OCI-LY3 (cell line): ENCODE measurements around the gene SH3RF3.

Experiments used
- H2AFZ ChIP-seq: fragments of 200-600, 300-600 bp; shearing (Covaris generic); 2 replicates; pipeline ENCODE4 v1.6.0; 2014; ENCODE audit warnings: antibody characterized with exemption, low read depth, low read length
- H3K27ac ChIP-seq: fragments of 200-600, 300-600 bp; sonication (generic); 2 replicates; pipeline ENCODE4 v1.5.1; 2014; ENCODE audit warnings: mild to moderate bottlenecking, low read length, moderate library complexity, mixed read lengths
- H3K27me3 ChIP-seq: fragments of 200-600, 300-600 bp; sonication (generic); 2 replicates; pipeline ENCODE4 v1.6.1; 2014; ENCODE audit warnings: low read depth, low read length, mixed read lengths
- H3K36me3 ChIP-seq: fragments of 200-600, 300-600 bp; sonication (generic); replicated peaks from 2 replicates; pipeline ENCODE3; 2014; ENCODE audit warnings: low read depth, low read length, mixed read lengths
- H3K4me1 ChIP-seq: fragments of 300-600, 200-600 bp; sonication (generic); 2 replicates; pipeline ENCODE4 v1.6.1; 2014; ENCODE audit warnings: low read length, mixed read lengths
- H3K4me2 ChIP-seq: fragments of 200-600, 300-600 bp; sonication (generic); 2 replicates; pipeline ENCODE4 v1.6.1; 2014; ENCODE audit warnings: low read length, mixed read lengths
- H3K4me3 ChIP-seq: fragments of 300-600, 200-600 bp; sonication (generic); 2 replicates; pipeline ENCODE4 v1.5.1; 2014; ENCODE audit warnings: antibody characterized with exemption, mild to moderate bottlenecking, low read length, moderate library complexity
- H3K79me2 ChIP-seq: fragments of 300-600, 200-600 bp; shearing (Covaris generic); 2 replicates; pipeline ENCODE4 v1.6.1; 2014; ENCODE audit warnings: mild to moderate bottlenecking, low read length, mixed read lengths
- H3K9ac ChIP-seq: fragments of 300-600, 200-600 bp; shearing (Covaris generic); 2 replicates; pipeline ENCODE4 v1.6.0; 2014; ENCODE audit warnings: mild to moderate bottlenecking, low read length, moderate library complexity
- H3K9me3 ChIP-seq: fragments of 200-600, 300-600 bp; shearing (Covaris generic); 2 replicates; pipeline ENCODE4 v1.6.1; 2014; ENCODE audit warnings: low read length, mixed read lengths; ENCODE audit not compliant: insufficient read depth
- H4K20me1 ChIP-seq: fragments of 200-600, 300-600 bp; sonication (generic); 2 replicates; pipeline ENCODE4 v1.6.1; 2016; ENCODE audit warnings: low read length, mixed read lengths; ENCODE audit not compliant: insufficient read depth
- CTCF ChIP-seq: fragments of 200-600, 300-600 bp; sonication (generic); IDR thresholded peaks from 2 replicates; pipeline ENCODE4 v1.5.1; 2014; ENCODE audit warnings: antibody characterized with exemption, low read length, low read depth
- EZH2phosphoT487 ChIP-seq: fragments of 200-600 bp; shearing (Covaris generic); IDR thresholded peaks from 2 replicates; pipeline ENCODE4 v1.6.1; 2018; ENCODE audit warnings: antibody characterized with exemption, mixed run types, low read depth

The SH3RF3 gene

GRCh38 chr2:109547280-109547679, 418.3 kb downstream of the SH3RF3 start:
- H3K79me2 ChIP-seq: no peaks in the 10 kb centered on the region
- H4K20me1 ChIP-seq: no peaks in the 10 kb centered on the region
- TF ChIP-seq EZH2phosphoT487 (no peak), CTCF (no peak)
- H3K9me3 ChIP-seq: no peaks in the 10 kb centered on the region
- H3K9ac ChIP-seq: no peak overlapping the region
- no peak overlapping the region for H3K4me3 ChIP-seq
- no peaks in the 10 kb centered on the region for H3K36me3 ChIP-seq
- H3K4me2 ChIP-seq: no peak overlapping the region
- H2AFZ ChIP-seq: no peak overlapping the region
- H3K27ac ChIP-seq: no peak overlapping the region
- peaks cover 17% of the 10 kb centered on the region; the same call in 1 of the 2 replicates for H3K27me3 ChIP-seq
- no peaks in the 10 kb centered on the region for H3K4me1 ChIP-seq

- no peaks in the 10 kb centered on the region for H3K4me1 ChIP-seq
- no peak overlapping the region for H3K27ac ChIP-seq
- no peaks in the 10 kb centered on the region for H4K20me1 ChIP-seq
- no peak for TF ChIP-seq EZH2phosphoT487
- TF ChIP-seq CTCF: no peak
- H2AFZ ChIP-seq: no peak overlapping the region
- H3K4me2 ChIP-seq: no peak overlapping the region
- H3K9me3 ChIP-seq: no peaks in the 10 kb centered on the region
- H3K27me3 ChIP-seq: peaks cover 14% of the 10 kb centered on the region; the same call in 1 of the 2 replicates
- no peaks in the 10 kb centered on the region for H3K36me3 ChIP-seq
- no peak overlapping the region for H3K9ac ChIP-seq
- no peaks in the 10 kb centered on the region for H3K79me2 ChIP-seq
- no peak overlapping the region for H3K4me3 ChIP-seq
Measured at GRCh38 chr2:109549016-109549590, 420.1 kb downstream of the SH3RF3 start.
